Skeletal muscle satellite cell (primary cell): ENCODE data around the gene ENOX2.

Experiments used
- H3K27me3 ChIP-seq: 2 replicates; pipeline ENCODE4 v1.7.0; 2013; ENCODE audit warnings: low read length; ENCODE audit not compliant: control insufficient read depth, insufficient read depth
- H3K36me3 ChIP-seq: 2 replicates; pipeline ENCODE4 v1.7.0; 2013; ENCODE audit warnings: mild to moderate bottlenecking, control low read depth, low read length; ENCODE audit not compliant: insufficient read depth
- H3K4me1 ChIP-seq: 2 replicates; pipeline ENCODE4 v1.7.0; 2013; ENCODE audit warnings: low read length; ENCODE audit not compliant: control insufficient read depth, insufficient read depth
- H3K4me2 ChIP-seq: 2 replicates; pipeline ENCODE4 v1.7.0; 2013; ENCODE audit warnings: mild to moderate bottlenecking, low read length
- H3K4me3 ChIP-seq: 2 replicates; pipeline ENCODE4 v1.7.0; 2013; ENCODE audit warnings: low read length
- H3K9ac ChIP-seq: 2 replicates; pipeline ENCODE4 v1.7.0; 2013; ENCODE audit warnings: mild to moderate bottlenecking, low read depth, low read length, moderate library complexity
- H3K9me3 ChIP-seq: replicated peaks from 2 replicates; pipeline ENCODE4 v1.7.0; 2013; ENCODE audit warnings: mild to moderate bottlenecking, control low read depth, low read length

The ENOX2 gene

DNA sequence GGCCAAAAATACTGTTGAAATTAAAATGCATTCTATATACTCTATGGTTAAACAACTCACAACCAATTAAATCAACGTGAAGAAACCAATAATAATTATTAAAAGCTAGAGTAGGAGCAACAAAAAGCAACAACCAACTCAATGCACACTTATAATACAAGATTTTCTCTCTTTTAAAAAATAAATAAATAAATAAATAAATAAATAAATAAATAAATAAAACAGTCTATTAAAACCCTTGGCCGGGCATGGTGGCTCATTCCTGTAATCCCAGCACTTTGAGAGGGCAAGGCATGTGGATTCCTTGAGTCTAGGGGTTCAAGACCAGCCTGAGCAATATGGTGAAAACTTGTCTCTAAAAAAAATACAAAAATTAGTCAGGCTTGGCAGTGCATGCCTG is 62.7 kb downstream of the ENOX2 start:
- no peak overlapping the region for H3K9ac ChIP-seq
- no peak overlapping the region for H3K4me2 ChIP-seq
- H3K4me3 ChIP-seq: no peak overlapping the region
- peaks cover 3% of the 10 kb centered on the region for H3K27me3 ChIP-seq
- H3K9me3 ChIP-seq: no peaks in the 10 kb centered on the region
- no peaks in the 10 kb centered on the region for H3K36me3 ChIP-seq
- no peaks in the 10 kb centered on the region for H3K4me1 ChIP-seq

- no peaks in the 10 kb centered on the region for H3K4me1 ChIP-seq
- H3K36me3 ChIP-seq: no peaks in the 10 kb centered on the region
- H3K9ac ChIP-seq: no peak overlapping the region
- no peak overlapping the region for H3K4me3 ChIP-seq
- peaks cover 7% of the 10 kb centered on the region for H3K27me3 ChIP-seq
- no peak overlapping the region for H3K4me2 ChIP-seq
- H3K9me3 ChIP-seq: no peaks in the 10 kb centered on the region
Measured at GRCh38 chrX:130836447-130836846, 66.6 kb downstream of the ENOX2 start.

DNA sequence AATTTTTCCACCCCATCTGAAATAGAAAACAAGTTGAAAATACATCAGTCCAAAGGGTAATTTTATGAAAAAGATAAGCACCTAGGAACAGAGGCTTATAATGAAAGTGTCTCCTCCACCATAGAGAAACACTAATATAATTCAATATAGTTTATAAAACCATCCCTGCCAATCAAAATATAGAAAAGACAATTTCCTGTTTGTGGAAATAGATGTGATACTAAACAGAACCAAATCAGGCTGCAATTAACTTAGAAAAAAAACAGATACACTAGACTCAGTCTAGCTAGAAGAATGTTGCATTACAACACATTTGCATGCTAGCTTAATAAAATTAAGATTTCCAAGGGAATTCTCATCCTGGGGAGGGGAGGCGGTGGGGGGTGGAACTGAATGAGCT is 68.2 kb downstream of the ENOX2 start:
- Histone ChIP-seq H3K9me3 (no peaks in the 10 kb centered on the region), H3K4me2 (no peak overlapping the region), H3K9ac (no peak overlapping the region), H3K36me3 (no peaks in the 10 kb centered on the region), H3K4me3 (no peak overlapping the region), H3K27me3 (peaks cover 7% of the 10 kb centered on the region), H3K4me1 (no peaks in the 10 kb centered on the region)

DNA sequence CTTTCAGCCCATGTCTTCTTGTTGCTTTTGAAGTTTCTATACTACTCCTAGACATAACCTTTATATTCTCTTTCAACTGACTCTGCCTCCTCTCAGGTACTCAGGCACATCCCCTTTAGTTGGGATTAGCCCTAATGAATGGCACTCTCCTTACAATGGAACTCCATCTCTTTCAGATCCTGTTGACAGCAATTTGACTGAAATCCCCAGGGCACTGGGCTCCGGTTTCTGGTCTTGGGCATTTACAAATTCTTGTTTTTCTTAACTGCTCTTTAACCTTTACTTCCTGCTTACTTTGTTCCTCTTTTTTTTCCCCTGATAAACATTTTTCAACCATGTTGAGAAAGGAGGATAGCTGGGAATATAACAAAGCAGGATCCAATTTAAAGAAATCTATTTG is 68.9 kb downstream of the ENOX2 start:
- Histone ChIP-seq H3K27me3 (peaks cover 7% of the 10 kb centered on the region), H3K4me3 (no peak overlapping the region), H3K4me1 (no peaks in the 10 kb centered on the region), H3K36me3 (no peaks in the 10 kb centered on the region), H3K9ac (no peak overlapping the region), H3K4me2 (no peak overlapping the region), H3K9me3 (no peaks in the 10 kb centered on the region)

DNA sequence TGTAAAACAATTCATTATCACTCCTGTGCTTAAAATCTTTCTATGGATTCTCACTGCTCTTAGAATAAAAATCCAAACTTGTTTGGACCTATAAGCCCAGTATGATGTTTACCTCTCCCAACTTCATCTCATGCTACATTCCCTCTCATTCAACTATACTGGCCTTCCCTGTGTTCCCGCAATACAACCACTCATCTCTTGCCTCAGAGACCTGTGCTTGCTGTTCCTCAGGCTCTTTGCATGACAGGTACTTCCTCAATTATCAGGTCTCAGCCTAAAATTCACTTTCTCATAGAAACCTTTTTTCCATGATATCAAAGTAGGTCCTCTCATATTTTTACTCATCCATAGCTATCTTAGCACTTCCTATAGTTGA is 71.7 kb downstream of the ENOX2 start:
- H3K4me1 ChIP-seq: no peaks in the 10 kb centered on the region
- H3K9ac ChIP-seq: no peak overlapping the region
- H3K36me3 ChIP-seq: no peaks in the 10 kb centered on the region
- H3K27me3 ChIP-seq: peaks cover 7% of the 10 kb centered on the region
- H3K4me3 ChIP-seq: no peak overlapping the region
- no peaks in the 10 kb centered on the region for H3K9me3 ChIP-seq
- no peak overlapping the region for H3K4me2 ChIP-seq

- H3K4me2 ChIP-seq: no peak overlapping the region
- no peaks in the 10 kb centered on the region for H3K9me3 ChIP-seq
- no peak overlapping the region for H3K4me3 ChIP-seq
- H3K36me3 ChIP-seq: no peaks in the 10 kb centered on the region
- H3K4me1 ChIP-seq: no peaks in the 10 kb centered on the region
- H3K9ac ChIP-seq: no peak overlapping the region
- H3K27me3 ChIP-seq: peaks cover 6% of the 10 kb centered on the region
Measured at GRCh38 chrX:130830599-130831346, 72.2 kb downstream of the ENOX2 start.

- Histone ChIP-seq H3K27me3 (peaks cover 4% of the 10 kb centered on the region), H3K4me3 (no peak overlapping the region), H3K4me1 (no peaks in the 10 kb centered on the region), H3K9ac (no peak overlapping the region), H3K36me3 (no peaks in the 10 kb centered on the region), H3K4me2 (no peak overlapping the region), H3K9me3 (no peaks in the 10 kb centered on the region)
Measured at GRCh38 chrX:130829526-130830515, 73.2 kb downstream of the ENOX2 start.

- Histone ChIP-seq H3K4me1 (no peaks in the 10 kb centered on the region), H3K27me3 (no peaks in the 10 kb centered on the region), H3K9me3 (no peaks in the 10 kb centered on the region), H3K4me2 (no peak overlapping the region), H3K4me3 (no peak overlapping the region), H3K36me3 (no peaks in the 10 kb centered on the region), H3K9ac (no peak overlapping the region)
Measured at GRCh38 chrX:130828641-130829040, 74.4 kb downstream of the ENOX2 start.

GRCh38 chrX:130827648-130828047 is 75.4 kb downstream of the ENOX2 start:
- Histone ChIP-seq H3K4me1 (no peaks in the 10 kb centered on the region), H3K36me3 (no peaks in the 10 kb centered on the region), H3K9me3 (no peaks in the 10 kb centered on the region)

GRCh38 chrX:130826249-130826648 is 76.8 kb downstream of the ENOX2 start:
- Histone ChIP-seq H3K4me3 (no peak overlapping the region), H3K9ac (no peak overlapping the region), H3K4me1 (no peaks in the 10 kb centered on the region), H3K36me3 (no peaks in the 10 kb centered on the region), H3K4me2 (no peak overlapping the region), H3K27me3 (no peaks in the 10 kb centered on the region), H3K9me3 (no peaks in the 10 kb centered on the region)

More at GRCh38 chrX:130827648-130828047, 75.4 kb downstream of the ENOX2 start:
- H3K4me3 ChIP-seq: no peak overlapping the region
- H3K27me3 ChIP-seq: no peaks in the 10 kb centered on the region
- no peak overlapping the region for H3K4me2 ChIP-seq
- H3K9ac ChIP-seq: no peak overlapping the region

DNA sequence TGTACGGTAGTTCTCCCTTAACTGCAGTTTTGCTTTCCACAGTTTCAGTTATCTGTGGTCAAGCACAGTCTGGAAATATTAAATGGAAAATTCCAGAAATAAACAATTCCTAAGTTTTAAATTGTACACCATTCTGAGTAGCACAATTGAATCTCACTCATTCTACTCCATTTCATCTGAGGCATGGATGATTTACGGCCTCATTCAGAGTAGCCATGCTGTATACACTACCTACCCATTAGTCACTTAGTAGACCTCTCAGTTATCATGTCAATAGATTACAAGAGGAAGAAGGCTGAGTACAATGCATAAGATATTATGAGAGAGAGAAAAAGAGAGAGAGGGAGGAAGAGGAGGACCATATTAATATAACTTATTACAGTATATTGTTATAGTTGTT is 77.5 kb downstream of the ENOX2 start:
- no peaks in the 10 kb centered on the region for H3K27me3 ChIP-seq
- H3K4me1 ChIP-seq: no peaks in the 10 kb centered on the region
- no peak overlapping the region for H3K4me2 ChIP-seq
- no peak overlapping the region for H3K9ac ChIP-seq
- H3K4me3 ChIP-seq: no peak overlapping the region
- H3K9me3 ChIP-seq: no peaks in the 10 kb centered on the region
- H3K36me3 ChIP-seq: no peaks in the 10 kb centered on the region
